HG02973 (cell line): ENCODE measurements around the gene GPSM1.

ENCODE experiments used
- ATAC-seq: cut with Tn5 transposase; IDR thresholded peaks from one replicate; pipeline ENCODE4 v1.9.1; 2021; ENCODE audit warnings: moderate library complexity; ENCODE audit not compliant: unreplicated experiment

GPSM1 gene

DNA sequence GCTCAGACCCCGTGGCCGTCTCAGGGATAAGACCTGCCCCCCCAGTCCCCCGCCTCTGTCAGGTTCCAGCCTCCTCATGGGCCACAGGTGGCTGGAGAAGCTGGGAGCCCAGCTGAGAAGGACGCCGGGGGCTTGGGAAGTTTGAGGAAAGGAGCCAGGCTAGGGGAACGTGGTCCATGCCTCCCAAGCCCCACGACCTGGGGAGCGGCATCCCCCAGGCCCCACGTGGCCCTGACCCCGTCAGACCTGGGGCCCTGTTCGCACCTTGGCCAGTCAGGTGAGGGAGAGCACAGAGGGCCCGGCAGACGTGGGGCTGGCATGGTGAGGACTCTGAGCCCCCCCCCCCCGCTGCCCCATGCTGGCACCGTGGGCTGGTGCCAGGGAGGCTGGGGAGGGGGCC is 3.7 kb downstream of the GPSM1 start:
- ATAC-seq, result no peak

GRCh38 chr9:136331556-136332481 is 4.5 kb downstream of the GPSM1 start:
- no peak for ATAC-seq

- ATAC-seq, result no peak
Measured at GRCh38 chr9:136332482-136332983, 5.2 kb downstream of the GPSM1 start.

DNA sequence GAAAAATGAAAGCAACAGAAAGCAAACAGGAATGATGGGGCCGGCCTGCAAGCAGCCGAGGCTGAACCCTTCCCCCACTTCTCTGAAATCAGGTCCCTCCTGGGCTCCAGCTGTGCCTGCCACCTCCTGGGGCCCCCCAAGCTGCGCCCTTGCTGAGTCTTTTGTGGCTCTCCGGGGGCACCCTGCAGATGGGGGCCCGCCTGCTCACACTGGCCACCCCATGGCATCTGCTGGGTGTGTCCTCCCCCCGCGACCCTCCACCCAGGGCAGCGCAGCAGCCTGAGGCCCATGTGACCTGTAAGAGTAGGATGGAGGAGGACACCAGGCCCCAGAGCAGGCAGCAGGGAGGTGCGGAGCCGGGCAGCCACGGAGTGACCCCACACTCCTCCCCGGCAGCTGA is 5.7 kb downstream of the GPSM1 start:
- ATAC-seq, result no peak

- ATAC-seq, result no peak
Measured at GRCh38 chr9:136333486-136333885, 6.1 kb downstream of the GPSM1 start.

DNA sequence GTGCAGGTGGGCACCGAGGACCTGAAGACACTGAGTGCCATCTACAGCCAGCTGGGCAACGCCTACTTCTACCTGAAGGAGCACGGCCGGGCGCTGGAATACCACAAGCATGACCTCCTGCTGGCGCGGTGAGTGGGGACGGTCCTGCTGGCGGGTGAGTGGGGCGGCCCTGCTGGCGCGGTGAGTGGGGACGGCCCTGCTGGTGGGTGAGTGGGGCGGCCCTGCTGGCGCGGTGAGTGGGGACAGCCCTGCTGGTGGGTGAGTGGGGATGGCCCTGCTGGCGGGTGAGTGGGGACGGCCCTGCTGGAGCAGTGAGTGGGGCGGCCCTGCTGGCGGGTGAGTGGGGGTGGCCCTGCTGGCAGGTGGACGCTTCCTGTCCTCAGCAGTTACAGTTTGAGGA is 7.2 kb downstream of the GPSM1 start:
- no peak for ATAC-seq

- no peak for ATAC-seq
Measured at GRCh38 chr9:136335296-136336155, 8.2 kb downstream of the GPSM1 start.

GRCh38 chr9:136336156-136336870 is 9.0 kb downstream of the GPSM1 start:
- ATAC-seq, result no peak

GRCh38 chr9:136336881-136337280 is 9.5 kb downstream of the GPSM1 start:
- ATAC-seq, result no peak

- no peak for ATAC-seq
Measured at GRCh38 chr9:136337416-136338395, 10.4 kb downstream of the GPSM1 start.

- no peak for ATAC-seq
Measured at GRCh38 chr9:136338511-136338910, 11.2 kb downstream of the GPSM1 start.

- no peak for ATAC-seq
Measured at GRCh38 chr9:136339173-136339957, 12.0 kb downstream of the GPSM1 start.

DNA sequence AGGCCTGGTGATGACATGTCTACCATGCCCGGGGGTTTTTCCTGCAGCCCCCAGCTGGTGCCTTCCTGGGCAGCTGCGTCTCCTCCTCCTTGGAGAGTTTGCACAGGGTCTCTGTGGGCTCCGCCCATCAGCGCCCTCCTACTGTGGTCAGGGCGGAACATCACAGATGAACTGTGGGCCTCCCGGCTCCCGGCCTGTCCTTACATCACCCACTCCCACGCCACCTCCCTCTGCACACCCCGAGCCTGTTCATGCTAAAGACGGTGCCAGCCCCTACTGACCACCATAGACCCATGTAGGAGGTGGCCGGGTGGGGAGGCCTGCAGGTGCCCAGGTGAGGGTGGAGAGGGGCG is 12.6 kb downstream of the GPSM1 start:
- no peak for ATAC-seq

DNA sequence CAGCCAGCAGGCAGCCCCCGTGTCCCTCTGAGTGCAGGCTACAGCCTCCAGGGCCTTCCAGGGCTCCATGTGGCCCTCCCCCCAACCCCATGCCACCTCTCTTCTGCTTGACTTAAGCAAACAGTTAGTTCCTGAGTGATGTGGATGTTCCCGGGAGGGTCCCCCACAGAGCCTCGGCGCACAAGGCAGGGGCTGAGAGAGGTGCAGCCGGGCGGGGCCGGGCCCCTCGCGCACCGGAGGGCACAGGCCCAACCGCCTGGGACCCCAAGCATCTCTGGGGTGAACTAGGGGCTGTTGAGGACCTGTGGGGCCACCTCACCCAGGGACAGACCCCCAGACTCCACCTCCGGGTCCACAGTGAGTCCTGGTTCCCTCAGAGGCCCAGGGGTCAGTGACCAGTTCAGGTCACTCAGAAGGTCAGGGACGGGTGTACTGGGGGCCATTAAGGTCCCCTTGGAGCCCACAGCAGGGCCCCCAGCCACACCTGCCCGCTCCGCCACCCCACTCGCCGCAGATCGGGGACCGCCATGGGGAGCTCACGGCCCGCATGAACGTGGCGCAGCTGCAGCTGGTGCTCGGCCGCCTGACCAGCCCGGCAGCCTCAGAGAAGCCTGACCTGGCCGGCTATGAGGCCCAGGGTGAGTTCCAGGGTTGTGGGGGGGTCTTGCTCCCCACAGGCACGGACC is 13.2 kb downstream of the GPSM1 start:
- no peak for ATAC-seq

- ATAC-seq, result no peak
Measured at GRCh38 chr9:136341042-136341655, 13.8 kb downstream of the GPSM1 start.

GRCh38 chr9:136341769-136342168 is 14.4 kb downstream of the GPSM1 start:
- ATAC-seq, result no peak

GRCh38 chr9:136342181-136343120 is 15.1 kb downstream of the GPSM1 start:
- no peak for ATAC-seq
